ENCODE measurements around the gene ADORA3.

DNA sequence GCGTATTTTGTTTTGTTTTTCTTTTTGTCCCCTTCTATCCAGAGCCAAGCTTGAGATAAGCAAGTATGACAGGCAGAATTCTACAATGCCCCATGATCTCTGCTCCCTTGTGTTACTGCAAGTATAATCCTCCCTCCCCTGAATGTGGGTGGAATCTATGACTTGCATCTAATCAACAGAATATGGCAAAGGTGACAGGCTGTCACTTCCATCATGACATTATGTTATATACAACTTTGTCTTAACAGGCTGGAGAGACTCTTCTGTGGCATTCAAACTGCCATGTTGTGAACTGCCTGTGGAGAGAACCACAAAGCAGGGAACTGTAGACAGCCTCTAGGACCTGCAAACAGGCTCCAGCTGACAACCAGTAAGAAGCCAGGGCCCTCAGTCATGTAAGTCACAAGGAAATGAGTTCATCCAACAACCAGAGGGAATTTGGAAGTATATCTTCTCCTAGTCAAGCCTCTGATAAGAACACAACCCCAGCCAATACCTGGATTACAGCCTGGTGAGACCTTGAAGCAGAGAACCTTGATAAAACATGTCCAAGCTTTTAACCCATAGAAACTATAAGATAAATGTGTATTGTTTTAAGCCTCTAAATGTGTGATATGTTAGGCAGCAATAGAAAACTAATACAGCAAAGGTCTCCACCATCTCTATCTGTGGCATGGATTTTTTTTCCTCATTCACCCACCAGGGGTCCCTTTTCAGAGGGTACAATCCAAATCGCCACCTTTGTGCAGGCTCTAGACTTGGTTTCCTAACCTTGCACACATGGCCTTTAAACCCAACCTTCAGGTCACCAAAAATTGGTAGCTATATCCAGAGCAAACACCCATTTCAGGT, 35.3 kb downstream of the ADORA3 start:
- TF ChIP-seq, protein P1, sequence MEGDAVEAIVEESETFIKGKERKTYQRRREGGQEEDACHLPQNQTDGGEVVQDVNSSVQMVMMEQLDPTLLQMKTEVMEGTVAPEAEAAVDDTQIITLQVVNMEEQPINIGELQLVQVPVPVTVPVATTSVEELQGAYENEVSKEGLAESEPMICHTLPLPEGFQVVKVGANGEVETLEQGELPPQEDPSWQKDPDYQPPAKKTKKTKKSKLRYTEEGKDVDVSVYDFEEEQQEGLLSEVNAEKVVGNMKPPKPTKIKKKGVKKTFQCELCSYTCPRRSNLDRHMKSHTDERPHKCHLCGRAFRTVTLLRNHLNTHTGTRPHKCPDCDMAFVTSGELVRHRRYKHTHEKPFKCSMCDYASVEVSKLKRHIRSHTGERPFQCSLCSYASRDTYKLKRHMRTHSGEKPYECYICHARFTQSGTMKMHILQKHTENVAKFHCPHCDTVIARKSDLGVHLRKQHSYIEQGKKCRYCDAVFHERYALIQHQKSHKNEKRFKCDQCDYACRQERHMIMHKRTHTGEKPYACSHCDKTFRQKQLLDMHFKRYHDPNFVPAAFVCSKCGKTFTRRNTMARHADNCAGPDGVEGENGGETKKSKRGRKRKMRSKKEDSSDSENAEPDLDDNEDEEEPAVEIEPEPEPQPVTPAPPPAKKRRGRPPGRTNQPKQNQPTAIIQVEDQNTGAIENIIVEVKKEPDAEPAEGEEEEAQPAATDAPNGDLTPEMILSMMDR (IDR thresholded peaks at IDR 0.05): no peak
- TF ChIP-seq POLR2AphosphoS5 (IDR thresholded peaks at IDR 0.05; ENCODE audit: low read depth, low read length) (no peak), TCF7L2 (IDR thresholded peaks at IDR 0.05; ENCODE audit: low read depth, low read length) (no peak)

All from Panc1 (cell line).